ENCODE data around the gene RASGRF2.

- TF ChIP-seq POLR2AphosphoS5 (IDR thresholded peaks at IDR 0.05) (no peak), POLR2A (IDR thresholded peaks at IDR 0.05) (no peak)
Measured at GRCh38 chr5:80977764-80978163, 17.6 kb downstream of the RASGRF2 start.
